Skeletal muscle satellite cell (primary cell): ENCODE results near the gene IGSF5.
"Not testable (repeated sequence)": the region's sequence is repeated elsewhere in the genome, so short reads cannot be mapped to it uniquely, and the experiment has no call there.

Experiments
- H3K27me3 ChIP-seq: 2 replicates; pipeline ENCODE4 v1.7.0; 2013; ENCODE audit warnings: low read length; ENCODE audit not compliant: control insufficient read depth, insufficient read depth
- H3K36me3 ChIP-seq: 2 replicates; pipeline ENCODE4 v1.7.0; 2013; ENCODE audit warnings: mild to moderate bottlenecking, control low read depth, low read length; ENCODE audit not compliant: insufficient read depth
- H3K4me1 ChIP-seq: 2 replicates; pipeline ENCODE4 v1.7.0; 2013; ENCODE audit warnings: low read length; ENCODE audit not compliant: control insufficient read depth, insufficient read depth
- H3K4me2 ChIP-seq: 2 replicates; pipeline ENCODE4 v1.7.0; 2013; ENCODE audit warnings: mild to moderate bottlenecking, low read length
- H3K4me3 ChIP-seq: 2 replicates; pipeline ENCODE4 v1.7.0; 2013; ENCODE audit warnings: low read length
- H3K9ac ChIP-seq: 2 replicates; pipeline ENCODE4 v1.7.0; 2013; ENCODE audit warnings: mild to moderate bottlenecking, low read depth, low read length, moderate library complexity
- H3K9me3 ChIP-seq: replicated peaks from 2 replicates; pipeline ENCODE4 v1.7.0; 2013; ENCODE audit warnings: mild to moderate bottlenecking, control low read depth, low read length

IGSF5 gene

DNA sequence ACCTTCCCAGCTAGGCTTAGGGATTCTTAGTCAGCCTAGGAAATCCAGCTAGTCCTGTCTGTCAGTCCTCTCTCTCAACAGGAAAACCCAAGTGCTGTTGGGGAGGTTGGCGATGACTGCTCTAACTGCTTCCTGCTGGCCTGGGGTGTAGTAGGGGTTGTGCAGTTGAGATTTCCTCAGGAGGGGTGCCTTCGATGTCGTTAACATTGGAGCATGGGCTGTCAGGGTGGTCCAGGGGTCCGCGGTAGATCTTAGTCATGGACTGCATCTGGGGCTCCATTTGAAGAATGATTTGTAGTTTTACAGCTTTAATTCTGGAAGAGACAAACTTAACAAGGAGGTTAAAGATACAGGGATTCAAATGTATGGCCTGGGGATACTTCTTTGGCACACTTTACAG lies 5.5 kb upstream of the IGSF5 start:
- not testable (repeated sequence) for H3K27me3 ChIP-seq, H3K4me3 ChIP-seq

DNA sequence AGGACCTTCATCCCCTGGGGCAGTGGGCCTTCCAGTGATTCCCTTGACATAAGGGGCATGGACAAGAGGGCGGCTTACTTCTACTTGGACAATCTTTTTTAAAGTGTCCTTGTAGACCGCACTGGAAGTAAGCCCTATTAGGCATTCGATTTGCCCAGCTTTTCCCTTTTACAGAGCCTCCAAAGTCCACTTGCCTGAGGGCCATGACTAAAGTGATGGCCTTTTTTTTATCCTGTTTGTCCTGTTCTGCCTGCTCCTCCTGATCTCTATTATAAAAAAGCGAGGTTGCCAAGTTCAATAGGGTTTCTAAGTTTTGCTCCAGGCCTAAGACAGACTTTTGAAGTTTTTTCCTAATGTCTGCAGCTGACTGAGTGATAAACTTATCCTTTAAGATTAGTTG lies 2.4 kb upstream of the IGSF5 start:
- H3K4me3 ChIP-seq, H3K9me3 ChIP-seq: not testable (repeated sequence)

More for the DNA sequence above, 5.5 kb upstream of the IGSF5 start:
- not testable (repeated sequence) for H3K4me2 ChIP-seq, H3K36me3 ChIP-seq, H3K4me1 ChIP-seq, H3K9me3 ChIP-seq, H3K9ac ChIP-seq

DNA sequence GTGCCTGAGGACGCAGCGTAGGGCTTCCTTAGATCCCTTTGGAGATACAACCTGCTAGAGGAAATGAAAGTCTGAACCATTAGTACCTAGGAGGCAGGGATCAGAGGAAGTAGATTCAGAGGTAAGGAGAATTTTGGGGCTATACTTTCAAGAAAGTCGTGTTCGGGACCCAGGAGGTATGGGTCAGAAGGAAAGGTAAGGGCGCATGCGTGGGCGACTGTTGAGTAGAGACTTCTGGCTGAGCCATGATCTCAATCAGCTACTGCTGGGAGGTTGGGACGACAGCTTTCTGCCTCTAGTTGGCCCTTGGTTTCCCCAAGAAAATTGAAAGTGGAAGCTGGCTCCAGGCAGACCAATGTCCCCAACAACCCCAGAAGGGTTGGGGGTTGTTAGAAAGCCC lies 349 bp downstream of the IGSF5 start:
- not testable (repeated sequence) for H3K4me1 ChIP-seq, H3K9me3 ChIP-seq, H3K27me3 ChIP-seq, H3K4me2 ChIP-seq, H3K4me3 ChIP-seq, H3K9ac ChIP-seq, H3K36me3 ChIP-seq

More for the DNA sequence above, 2.4 kb upstream of the IGSF5 start:
- H3K9ac ChIP-seq, H3K4me1 ChIP-seq, H3K36me3 ChIP-seq, H3K27me3 ChIP-seq, H3K4me2 ChIP-seq: not testable (repeated sequence)

DNA sequence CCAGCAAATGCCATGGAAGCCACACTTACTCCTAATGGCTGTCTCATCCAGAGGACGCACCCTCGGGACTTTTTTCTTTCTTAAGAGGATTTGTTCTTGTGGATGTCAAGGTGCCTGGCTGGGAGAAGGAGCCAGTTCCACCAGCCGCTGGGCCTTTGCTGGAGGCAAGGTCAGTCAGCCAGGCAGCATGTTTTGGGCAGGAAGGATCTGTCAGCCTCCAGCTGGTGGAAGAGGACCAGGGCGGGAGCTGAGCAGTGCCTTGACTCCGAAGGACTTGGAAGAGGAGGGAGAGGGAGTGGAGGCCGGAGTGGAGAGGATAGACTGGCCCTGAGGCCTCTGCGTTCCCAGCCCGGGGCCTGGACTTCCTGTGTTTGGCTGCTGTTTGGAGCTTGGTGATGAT lies 5.7 kb downstream of the IGSF5 start:
- Histone ChIP-seq H3K36me3 (no peaks in the 10 kb centered on the region), H3K9me3 (peaks cover 3% of the 10 kb centered on the region), H3K4me3 (no peak overlapping the region), H3K9ac (no peak overlapping the region), H3K27me3 (no peaks in the 10 kb centered on the region), H3K4me1 (no peaks in the 10 kb centered on the region), H3K4me2 (no peak overlapping the region)

DNA sequence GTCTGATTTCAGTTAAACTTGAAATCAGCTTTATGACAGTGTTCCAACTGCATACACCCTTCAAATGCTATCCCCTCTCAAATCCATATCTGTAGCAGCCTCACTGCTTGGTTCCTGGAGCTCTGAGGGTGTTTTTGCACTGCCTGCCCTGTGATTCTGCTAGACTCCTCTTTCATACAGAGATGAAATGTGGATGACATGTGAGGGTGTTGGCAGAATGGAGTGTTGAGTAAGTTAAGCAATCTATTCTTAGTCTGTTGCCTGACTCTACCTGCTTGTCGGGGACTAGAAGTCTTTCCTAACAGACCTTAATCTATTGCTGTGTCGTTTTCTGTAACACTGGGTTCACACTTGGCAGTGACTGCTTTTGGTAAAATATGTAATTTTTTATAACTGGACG lies 9.8 kb downstream of the IGSF5 start:
- Histone ChIP-seq H3K4me2 (no peak overlapping the region), H3K27me3 (no peaks in the 10 kb centered on the region), H3K9me3 (peaks cover 11% of the 10 kb centered on the region), H3K9ac (no peak overlapping the region), H3K4me3 (no peak overlapping the region), H3K36me3 (no peaks in the 10 kb centered on the region), H3K4me1 (no peaks in the 10 kb centered on the region)

DNA sequence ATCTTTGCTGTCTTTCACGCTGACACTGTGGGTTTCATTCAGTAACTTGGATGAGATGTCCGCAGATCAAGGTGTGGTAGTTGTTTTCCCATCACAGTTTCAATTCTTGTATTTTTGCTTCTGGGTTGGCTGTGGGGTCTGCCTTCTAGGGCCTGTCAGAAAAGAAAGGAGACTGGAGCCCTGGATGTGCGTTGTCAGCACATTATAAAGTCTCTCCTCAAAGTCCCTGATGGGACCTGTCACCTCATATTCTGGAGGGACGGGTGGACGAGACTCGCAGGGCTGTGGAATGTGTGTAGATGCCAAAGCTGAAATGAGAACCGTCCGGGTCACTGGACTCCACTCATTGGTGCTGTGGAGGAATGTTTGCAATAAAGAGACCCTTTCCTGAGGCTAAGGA lies 11.3 kb downstream of the IGSF5 start:
- H3K4me3 ChIP-seq = no peak overlapping the region
- no peak overlapping the region for H3K4me2 ChIP-seq
- peaks cover 11% of the 10 kb centered on the region for H3K9me3 ChIP-seq
- no peaks in the 10 kb centered on the region for H3K27me3 ChIP-seq
- H3K36me3 ChIP-seq = no peaks in the 10 kb centered on the region
- no peaks in the 10 kb centered on the region for H3K4me1 ChIP-seq
- H3K9ac ChIP-seq = no peak overlapping the region

DNA sequence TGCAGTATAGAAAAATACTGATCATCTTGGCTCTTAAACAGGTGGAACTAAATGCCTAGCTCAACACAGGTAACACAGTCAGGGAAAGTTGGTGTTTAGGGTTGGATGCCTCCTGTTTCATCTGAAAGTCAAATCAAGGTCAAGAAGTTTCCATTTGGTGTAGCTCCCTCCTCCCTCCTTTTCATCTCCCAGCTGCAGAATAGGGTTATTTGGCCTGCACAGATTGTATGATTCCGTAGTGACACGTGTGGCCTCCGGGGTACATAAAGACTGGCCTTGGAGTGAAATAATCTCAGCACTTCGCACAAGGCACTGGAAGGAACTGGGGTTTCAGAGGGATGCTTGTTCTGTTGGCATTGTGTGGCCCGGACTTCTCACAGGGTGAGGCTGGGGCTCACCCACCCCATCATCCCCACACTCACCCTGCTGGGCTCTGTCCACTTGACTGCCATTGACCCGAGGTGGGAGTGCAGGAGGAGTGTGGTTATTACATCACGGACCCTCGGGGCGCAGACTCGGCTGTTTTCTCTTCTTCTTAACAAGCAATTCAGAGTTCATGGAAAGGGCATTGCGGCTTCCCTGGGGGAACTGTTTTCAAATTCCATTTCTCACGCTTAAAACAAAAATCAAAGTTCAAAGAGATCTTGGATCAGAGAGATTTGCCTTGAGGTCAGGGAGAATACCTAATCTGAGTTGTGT lies 18.4 kb downstream of the IGSF5 start:
- H3K9ac ChIP-seq = no peak overlapping the region
- no peaks in the 10 kb centered on the region for H3K36me3 ChIP-seq
- H3K4me3 ChIP-seq = no peak overlapping the region
- H3K27me3 ChIP-seq = no peaks in the 10 kb centered on the region
- no peak overlapping the region for H3K4me2 ChIP-seq
- H3K4me1 ChIP-seq = no peaks in the 10 kb centered on the region
- no peaks in the 10 kb centered on the region for H3K9me3 ChIP-seq

DNA sequence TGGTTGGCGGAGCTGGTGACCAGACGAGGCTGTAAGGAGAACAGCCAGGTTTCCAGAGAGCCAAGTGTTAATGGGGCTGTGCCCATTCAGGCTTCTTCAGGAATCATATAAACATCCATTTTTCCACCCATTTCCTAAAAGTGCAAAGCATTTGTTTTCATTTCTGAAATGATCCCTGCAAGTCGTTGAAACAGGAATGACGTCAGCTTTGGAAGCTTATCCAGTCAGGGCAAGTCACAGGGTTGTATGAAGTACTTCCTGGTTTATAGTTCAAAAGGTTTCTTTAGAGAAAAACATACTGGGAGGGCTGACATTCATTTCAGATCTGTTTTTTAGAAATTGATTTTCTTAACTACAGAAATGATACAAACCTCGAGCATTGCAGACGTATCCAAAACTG lies 29.2 kb downstream of the IGSF5 start:
- Histone ChIP-seq H3K27me3 (no peaks in the 10 kb centered on the region), H3K4me3 (no peak overlapping the region), H3K9ac (no peak overlapping the region), H3K4me2 (no peak overlapping the region), H3K4me1 (no peaks in the 10 kb centered on the region), H3K9me3 (no peaks in the 10 kb centered on the region), H3K36me3 (no peaks in the 10 kb centered on the region)

DNA sequence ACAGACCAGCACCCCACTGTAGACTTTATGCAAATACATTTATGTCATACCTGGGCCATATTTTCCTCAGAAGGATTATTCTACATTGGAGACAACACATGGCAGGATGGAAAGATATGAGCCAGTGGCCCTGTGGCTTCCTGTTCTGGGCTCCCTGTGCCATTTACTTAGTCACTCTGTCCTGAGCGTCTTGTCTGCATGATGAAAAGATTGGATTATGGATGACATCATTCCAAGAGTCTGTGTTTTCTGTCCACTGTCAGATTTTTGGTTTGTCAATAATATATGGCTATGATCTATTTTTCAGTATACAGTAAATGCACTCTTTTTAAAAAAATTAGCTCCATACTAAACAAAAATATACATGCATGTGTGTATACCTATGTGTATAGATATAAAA lies 30.8 kb downstream of the IGSF5 start:
- Histone ChIP-seq H3K9ac (no peak overlapping the region), H3K36me3 (no peaks in the 10 kb centered on the region), H3K4me1 (no peaks in the 10 kb centered on the region), H3K27me3 (no peaks in the 10 kb centered on the region), H3K9me3 (no peaks in the 10 kb centered on the region), H3K4me2 (no peak overlapping the region), H3K4me3 (no peak overlapping the region)

DNA sequence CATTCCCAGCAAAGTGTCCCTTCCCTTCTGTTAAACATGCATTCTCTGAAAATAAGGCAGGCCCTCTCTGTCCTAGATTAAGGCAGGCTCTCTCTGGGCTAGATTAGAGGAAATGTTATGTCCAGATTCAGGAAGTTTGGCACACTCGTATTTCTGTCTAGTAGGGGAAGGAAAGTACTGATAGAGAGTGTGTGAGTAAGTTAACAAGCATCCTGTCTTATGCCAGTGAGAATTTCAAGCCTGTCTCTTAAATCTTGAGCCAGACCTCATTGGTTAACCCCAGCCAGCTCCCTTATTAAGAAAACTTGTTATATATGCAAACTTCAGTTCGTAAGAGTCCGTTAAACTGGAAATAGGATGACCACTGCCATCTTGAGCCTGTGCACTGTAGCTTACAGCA lies 31.6 kb downstream of the IGSF5 start:
- Histone ChIP-seq H3K4me1 (no peaks in the 10 kb centered on the region), H3K4me3 (no peak overlapping the region), H3K4me2 (no peak overlapping the region), H3K36me3 (no peaks in the 10 kb centered on the region), H3K9ac (no peak overlapping the region), H3K27me3 (no peaks in the 10 kb centered on the region), H3K9me3 (no peaks in the 10 kb centered on the region)

DNA sequence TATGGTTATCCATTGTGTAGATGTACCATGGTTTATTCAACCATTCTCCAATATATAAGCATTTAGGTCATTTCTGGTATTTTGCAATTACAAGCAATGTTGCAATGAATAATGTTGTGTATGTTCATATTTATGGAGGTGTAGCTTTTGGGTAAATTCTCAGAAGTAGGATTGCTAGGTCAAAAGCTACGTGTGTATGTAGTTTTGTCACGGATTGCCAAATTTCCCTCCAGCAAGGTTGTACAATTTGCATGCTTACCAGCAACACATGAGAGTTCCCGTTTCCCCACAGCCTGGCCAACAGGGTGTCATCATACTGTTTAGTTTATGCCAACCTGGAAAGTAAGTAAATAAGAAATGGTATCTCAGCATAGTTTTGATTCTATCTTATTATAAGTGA lies 36.3 kb downstream of the IGSF5 start:
- Histone ChIP-seq H3K27me3 (no peaks in the 10 kb centered on the region), H3K4me3 (no peak overlapping the region), H3K4me1 (no peaks in the 10 kb centered on the region), H3K4me2 (no peak overlapping the region), H3K9ac (no peak overlapping the region), H3K9me3 (no peaks in the 10 kb centered on the region), H3K36me3 (no peaks in the 10 kb centered on the region)

DNA sequence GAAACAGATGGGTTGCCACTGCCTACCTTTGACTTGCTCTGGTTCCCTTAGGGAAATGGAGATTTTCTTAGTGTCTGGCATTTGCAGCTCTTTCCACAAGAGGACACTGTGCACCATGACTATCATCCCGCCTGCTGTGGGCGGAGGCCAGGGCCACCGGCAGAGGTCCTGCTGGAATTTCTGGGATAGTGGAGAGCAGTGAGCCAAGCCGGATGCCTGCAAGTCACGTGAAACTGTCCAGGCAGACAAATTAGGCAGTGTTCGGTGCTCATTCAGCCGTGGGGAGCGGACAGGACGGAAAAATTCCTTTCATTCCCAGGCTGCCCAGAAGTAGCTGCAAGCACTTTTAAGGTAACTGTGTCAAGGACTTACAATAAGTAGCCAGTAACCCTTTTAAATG lies 43.4 kb downstream of the IGSF5 start:
- Histone ChIP-seq H3K4me1 (no peaks in the 10 kb centered on the region), H3K36me3 (no peaks in the 10 kb centered on the region), H3K4me2 (peak overlapping the region; percentile 63), H3K4me3 (no peak overlapping the region), H3K27me3 (no peaks in the 10 kb centered on the region), H3K9me3 (no peaks in the 10 kb centered on the region), H3K9ac (no peak overlapping the region)
